ENCODE data around the gene HMOX1. TPM values are rescaled to one million over a fixed set of nuclear protein-coding genes. Genes with fewer than 3 reads are reported as not detected.

Gene HMOX1
- total RNA-seq, 3 donors from 2014 or later (not counting 1 experiment from before 2014, with no cell fraction given) = 7.5 to 61.6 (median 15.9) TPM

- Histone ChIP-seq H3K27me3 (ENCODE audit: control insufficient read depth, insufficient read depth, low read length) (no peaks in the 10 kb centered on the region), H3K36me3 (ENCODE audit: control insufficient read depth, insufficient read depth, low read length) (peaks cover 8% of the 10 kb centered on the region), H3K4me3 (ENCODE audit: low read length) (no peak overlapping the region), H3K27ac (ENCODE audit: low read length) (no peak overlapping the region), H3K4me1 (ENCODE audit: control insufficient read depth, insufficient read depth, low read length) (no peaks in the 10 kb centered on the region), H3K9me3 (ENCODE audit: control insufficient read depth, insufficient read depth, low read length) (peaks cover 13% of the 10 kb centered on the region)
- intact Hi-C loops (cut with micrococcal nuclease) = loop anchor here (2.0 kb wide), 1 partner anchor 151 kb away; no protein-coding TSS in a partner anchor
- H3K4me3 Mint-ChIP-seq = no peak overlapping the region
- 90% methylated on average over 10 of the region's 12 CpGs for WGBS (ENCODE audit: insufficient coverage)
- no peaks in the 10 kb centered on the region for H3K27me3 Mint-ChIP-seq (ENCODE audit: low read depth in 2 of 2)
- TF ChIP-seq CTCF (IDR thresholded peaks at IDR 0.05) = no peak
- ATAC-seq (no peak), DNase-seq (no peak)
- no peaks in the 10 kb centered on the region for H3K9me3 Mint-ChIP-seq
- H3K4me1 Mint-ChIP-seq = peaks cover 0 to 3% of the 10 kb centered on the region in 2 donors
- no peaks in the 10 kb centered on the region for H3K36me3 Mint-ChIP-seq
- no peak overlapping the region for H3K27ac Mint-ChIP-seq
These were observed 50.8 kb downstream of the HMOX1 start for GRCh38 chr22:35431483-35432227.

- no peaks in the 10 kb centered on the region for H3K36me3 Mint-ChIP-seq
- WGBS (ENCODE audit: insufficient coverage) = 98% methylated on average over 13 of the region's 13 CpGs
- no peak for TF ChIP-seq CTCF (IDR thresholded peaks at IDR 0.05)
- no peaks in the 10 kb centered on the region for H3K4me1 ChIP-seq (ENCODE audit: control insufficient read depth, insufficient read depth, low read length)
- no peaks in the 10 kb centered on the region for H3K4me1 Mint-ChIP-seq
- no peaks in the 10 kb centered on the region for H3K27me3 ChIP-seq (ENCODE audit: control insufficient read depth, insufficient read depth, low read length)
- intact Hi-C loops (cut with micrococcal nuclease) = no loop called here
- H3K36me3 ChIP-seq (ENCODE audit: control insufficient read depth, insufficient read depth, low read length) = peaks cover 8% of the 10 kb centered on the region
- no peak overlapping the region for H3K27ac Mint-ChIP-seq
- no peak overlapping the region for H3K4me3 Mint-ChIP-seq
- H3K27me3 Mint-ChIP-seq (ENCODE audit: low read depth in 2 of 2) = no peaks in the 10 kb centered on the region
- peaks cover 13% of the 10 kb centered on the region for H3K9me3 ChIP-seq (ENCODE audit: control insufficient read depth, insufficient read depth, low read length)
- H3K27ac ChIP-seq (ENCODE audit: low read length) = no peak overlapping the region
- DNase-seq (no peak), ATAC-seq (no peak)
- no peaks in the 10 kb centered on the region for H3K9me3 Mint-ChIP-seq
- no peak overlapping the region for H3K4me3 ChIP-seq (ENCODE audit: low read length)
These were observed 51.5 kb downstream of the HMOX1 start for GRCh38 chr22:35432228-35432905.

GRCh38 chr22:35434061-35434710 lies 53.3 kb downstream of the HMOX1 start:
- Histone ChIP-seq H3K27me3 (ENCODE audit: control insufficient read depth, insufficient read depth, low read length) (no peaks in the 10 kb centered on the region), H3K27ac (ENCODE audit: low read length) (no peak overlapping the region), H3K4me3 (ENCODE audit: low read length) (no peak overlapping the region), H3K36me3 (ENCODE audit: control insufficient read depth, insufficient read depth, low read length) (peaks cover 8% of the 10 kb centered on the region), H3K9me3 (ENCODE audit: control insufficient read depth, insufficient read depth, low read length) (peaks cover 13% of the 10 kb centered on the region), H3K4me1 (ENCODE audit: control insufficient read depth, insufficient read depth, low read length) (no peaks in the 10 kb centered on the region)
- H3K4me3 Mint-ChIP-seq = no peak overlapping the region
- H3K4me1 Mint-ChIP-seq = no peaks in the 10 kb centered on the region
- TF ChIP-seq CTCF (IDR thresholded peaks at IDR 0.05) = no peak
- intact Hi-C loops (cut with micrococcal nuclease) = no loop called here
- H3K9me3 Mint-ChIP-seq = peaks cover 0 to 2% of the 10 kb centered on the region in 2 donors
- H3K36me3 Mint-ChIP-seq = no peaks in the 10 kb centered on the region
- DNase-seq (no peak), ATAC-seq (no peak)
- no peak overlapping the region for H3K27ac Mint-ChIP-seq
- H3K27me3 Mint-ChIP-seq (ENCODE audit: low read depth in 2 of 2) = no peaks in the 10 kb centered on the region
- 98% methylated on average over 5 of the region's 5 CpGs for WGBS (ENCODE audit: insufficient coverage)
